ENCODE measurements around the gene CARS1. TPM values are rescaled to one million over a fixed set of nuclear protein-coding genes. Genes with fewer than 3 reads are reported as not detected.

Gene CARS1
- total and polyA plus RNA-seq, 12 donors = 12.5 to 24.6 (median 15.9) TPM

DNA sequence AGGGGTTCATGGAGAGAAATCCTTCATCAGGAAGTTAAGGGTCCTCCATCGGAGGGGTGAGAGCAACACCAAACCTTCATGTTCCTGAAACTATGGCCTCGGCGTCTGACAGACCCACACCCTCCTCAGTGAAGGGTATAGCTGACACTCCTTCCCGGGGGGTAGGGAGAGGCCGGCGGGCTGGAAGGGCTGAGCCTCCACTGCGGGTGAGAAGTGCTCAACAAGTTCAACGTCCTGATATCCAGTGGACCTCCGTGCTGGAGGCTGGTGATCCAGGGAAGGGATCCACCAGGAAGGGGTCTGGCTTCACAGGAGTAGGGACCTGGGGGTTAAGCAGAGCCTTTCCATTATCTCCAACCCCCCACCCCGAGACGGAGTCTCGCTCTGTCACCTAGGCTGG is 12.3 kb downstream of the CARS1 start:
- no peak for DNase-seq
- H3K4me3 ChIP-seq = no peak overlapping the region

DNA sequence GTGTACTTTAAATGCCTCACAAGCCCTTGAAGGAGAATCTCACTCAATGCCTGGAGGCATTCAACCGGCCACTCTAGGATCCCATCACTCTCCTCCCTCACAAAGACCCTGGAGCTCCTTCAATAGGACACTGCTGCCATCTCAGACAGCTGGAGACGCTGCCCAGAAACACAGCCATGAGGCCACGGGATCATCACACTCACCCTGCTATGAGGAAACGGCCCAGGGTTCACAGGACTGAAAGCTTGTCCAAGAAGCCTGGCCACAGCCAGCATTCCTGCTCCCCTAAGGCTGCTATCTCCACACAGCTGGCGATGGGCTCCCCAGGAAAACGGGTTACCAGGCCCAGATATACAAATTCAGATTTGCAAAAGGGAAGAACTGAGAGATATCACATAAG is 13.2 kb downstream of the CARS1 start:
- ATAC-seq (no peak), DNase-seq (no peak)
- H3K9me3 ChIP-seq = no peaks in the 10 kb centered on the region
- 60 to 72% methylated on average over 6 of the region's 6 CpGs for WGBS, 2 donors
- H3K27me3 ChIP-seq = no peaks in the 10 kb centered on the region
- peak overlapping the region in 8 of 10 donors; percentile 54 to 84 (median 63) for H3K27ac ChIP-seq
- peaks cover 17 to 37% (median 28%) of the 10 kb centered on the region in 9 donors for H3K4me1 ChIP-seq
- H3K36me3 ChIP-seq = peaks cover 0 to 82% (median 14%) of the 10 kb centered on the region in 9 donors
- no peak overlapping the region for H3K4me3 ChIP-seq
- intact Hi-C loops (cut with DNase I) = no loop called here
- TF ChIP-seq, protein P1, sequence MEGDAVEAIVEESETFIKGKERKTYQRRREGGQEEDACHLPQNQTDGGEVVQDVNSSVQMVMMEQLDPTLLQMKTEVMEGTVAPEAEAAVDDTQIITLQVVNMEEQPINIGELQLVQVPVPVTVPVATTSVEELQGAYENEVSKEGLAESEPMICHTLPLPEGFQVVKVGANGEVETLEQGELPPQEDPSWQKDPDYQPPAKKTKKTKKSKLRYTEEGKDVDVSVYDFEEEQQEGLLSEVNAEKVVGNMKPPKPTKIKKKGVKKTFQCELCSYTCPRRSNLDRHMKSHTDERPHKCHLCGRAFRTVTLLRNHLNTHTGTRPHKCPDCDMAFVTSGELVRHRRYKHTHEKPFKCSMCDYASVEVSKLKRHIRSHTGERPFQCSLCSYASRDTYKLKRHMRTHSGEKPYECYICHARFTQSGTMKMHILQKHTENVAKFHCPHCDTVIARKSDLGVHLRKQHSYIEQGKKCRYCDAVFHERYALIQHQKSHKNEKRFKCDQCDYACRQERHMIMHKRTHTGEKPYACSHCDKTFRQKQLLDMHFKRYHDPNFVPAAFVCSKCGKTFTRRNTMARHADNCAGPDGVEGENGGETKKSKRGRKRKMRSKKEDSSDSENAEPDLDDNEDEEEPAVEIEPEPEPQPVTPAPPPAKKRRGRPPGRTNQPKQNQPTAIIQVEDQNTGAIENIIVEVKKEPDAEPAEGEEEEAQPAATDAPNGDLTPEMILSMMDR (IDR thresholded peaks at IDR 0.05) = no peak

More for the DNA sequence above, 12.3 kb downstream of the CARS1 start:
- Histone ChIP-seq H3K27me3 (no peaks in the 10 kb centered on the region), H3K4me1 (peaks cover 17 to 46% (median 37%) of the 10 kb centered on the region in 9 donors), H3K27ac (no peak overlapping the region), H3K9me3 (no peaks in the 10 kb centered on the region), H3K36me3 (peaks cover 0 to 73% (median 6%) of the 10 kb centered on the region in 9 donors)
- WGBS, 2 donors = 95 to 96% methylated on average over 12 of the region's 12 CpGs
- ATAC-seq = no peak
- intact Hi-C loops (cut with DNase I) = no loop called here
- TF ChIP-seq, protein P1 (IDR thresholded peaks at IDR 0.05) = no peak

DNA sequence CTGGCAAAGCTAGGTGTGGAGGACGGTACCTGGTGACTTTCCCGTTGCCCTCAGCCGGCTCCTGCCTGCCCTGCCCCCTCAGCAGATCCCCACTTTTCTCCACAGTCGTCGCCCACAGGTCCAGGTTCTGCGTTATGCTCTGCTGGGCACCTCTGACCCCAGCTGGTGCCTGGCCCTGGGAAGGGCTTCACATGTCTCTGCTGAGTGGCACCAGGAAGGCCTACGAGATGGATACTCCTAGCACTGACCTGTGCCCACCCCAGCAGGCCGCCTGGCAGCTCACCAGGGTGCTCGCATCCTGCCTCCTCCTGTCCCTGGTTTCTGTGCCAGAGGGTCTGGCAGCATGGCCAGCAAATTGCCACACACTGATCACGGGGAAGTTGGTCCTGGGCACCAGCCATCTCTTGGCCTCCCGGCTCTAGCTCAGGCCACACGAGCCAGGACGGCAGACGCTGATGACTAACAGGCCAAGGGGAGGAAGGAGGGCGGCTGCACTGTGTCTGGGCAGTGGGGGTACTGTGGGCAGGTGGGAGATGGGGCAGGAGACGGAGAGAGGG is 13.8 kb downstream of the CARS1 start:
- no peaks in the 10 kb centered on the region for H3K27me3 ChIP-seq
- H3K4me3 ChIP-seq = no peak overlapping the region
- peak; percentile 66 to 75 for DNase-seq
- no peaks in the 10 kb centered on the region for H3K9me3 ChIP-seq
- WGBS, 2 donors = 62 to 71% methylated on average over 16 of the region's 16 CpGs
- ATAC-seq = peak; percentile 53 to 88 (median 76)
- intact Hi-C loops (cut with DNase I) = no loop called here
- H3K36me3 ChIP-seq = peaks cover 0 to 88% (median 16%) of the 10 kb centered on the region in 9 donors
- TF ChIP-seq, protein P1 (IDR thresholded peaks at IDR 0.05) = no peak
- H3K4me1 ChIP-seq = peaks cover 17 to 33% (median 27%) of the 10 kb centered on the region in 9 donors
- H3K27ac ChIP-seq = peak overlapping the region in 9 of 10 donors; percentile 35 to 84 (median 62)

DNA sequence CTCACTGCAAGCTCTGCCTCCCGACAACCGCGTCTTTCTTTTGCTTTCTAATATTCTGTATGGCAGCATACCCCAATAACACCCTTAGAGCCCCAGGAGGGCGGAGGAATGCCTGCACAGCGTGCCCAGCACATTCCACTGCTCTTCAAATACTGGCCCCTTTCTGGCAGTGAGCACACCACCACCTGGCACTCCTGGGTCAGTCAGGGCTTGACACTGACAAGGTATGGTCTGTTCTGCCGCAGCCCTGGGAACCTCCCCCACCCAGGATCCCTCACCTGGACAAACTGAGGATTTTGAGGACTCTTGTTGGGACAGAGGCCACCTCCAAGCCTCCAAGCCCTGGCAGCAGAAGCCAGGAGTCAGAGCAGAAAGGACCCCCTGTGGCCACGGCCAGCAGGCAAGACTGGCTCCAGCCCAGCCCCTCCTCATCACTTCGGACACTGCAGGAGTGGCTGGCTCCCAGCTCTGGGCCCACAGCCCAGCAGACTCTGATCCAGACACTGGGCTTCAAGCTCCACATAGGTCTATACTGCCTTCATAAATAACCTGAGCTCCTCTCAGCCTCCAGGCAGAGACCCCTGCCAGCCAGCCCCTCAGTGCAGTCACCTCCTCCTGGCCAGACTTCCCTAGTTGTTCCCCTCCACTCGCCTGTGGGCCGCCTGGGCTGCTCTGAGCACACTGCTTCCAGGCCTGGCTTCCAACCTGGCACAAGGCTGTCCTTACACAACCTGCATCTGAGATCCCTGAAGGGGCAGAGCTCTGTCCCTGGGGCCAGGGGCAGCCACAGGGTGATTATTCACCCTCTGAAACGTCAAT is 14.5 kb downstream of the CARS1 start:
- Histone ChIP-seq H3K4me1 (peaks cover 17 to 34% (median 30%) of the 10 kb centered on the region in 9 donors), H3K4me3 (no peak overlapping the region)
- intact Hi-C loops (cut with DNase I) = no loop called here

More for the DNA sequence above, 14.5 kb downstream of the CARS1 start:
- TF ChIP-seq, protein P1 (IDR thresholded peaks at IDR 0.05) = no peak
- Histone ChIP-seq H3K9me3 (no peaks in the 10 kb centered on the region), H3K36me3 (peaks cover 0 to 93% (median 16%) of the 10 kb centered on the region in 9 donors), H3K27ac (peak overlapping the region in 9 of 10 donors; percentile 35 to 84 (median 62)), H3K27me3 (no peaks in the 10 kb centered on the region)
- DNase-seq = no peak
- 59 to 67% methylated on average over 11 of the region's 11 CpGs for WGBS, 2 donors
- peak; percentile 24 to 69 (median 44) for ATAC-seq
